NCI-H526 treated with DMSO at 0.1 percent for 48 hours (cell line): ENCODE measurements around the gene SRC.

Source experiments
- DNase-seq: peaks from one replicate; lab custom pipeline; 2025; lab: John Stamatoyannopoulos, UW

SRC gene

GRCh38 chr20:37395921-37396415 is 50.0 kb downstream of the SRC start:
- peak; percentile 84 for DNase-seq

GRCh38 chr20:37396416-37397075 is 50.6 kb downstream of the SRC start:
- DNase-seq, result peak; percentile 86

- no peak for DNase-seq
These were observed 51.4 kb downstream of the SRC start for GRCh38 chr20:37397076-37397953.

GRCh38 chr20:37397954-37398749 is 52.2 kb downstream of the SRC start:
- no peak for DNase-seq

GRCh38 chr20:37398750-37399621 is 53.0 kb downstream of the SRC start:
- DNase-seq, result no peak

GRCh38 chr20:37401282-37401929 is 55.5 kb downstream of the SRC start:
- no peak for DNase-seq

GRCh38 chr20:37401930-37402675 is 56.2 kb downstream of the SRC start:
- no peak for DNase-seq

- DNase-seq, result no peak
These were observed 57.4 kb downstream of the SRC start for GRCh38 chr20:37403107-37404033.

GRCh38 chr20:37404461-37404890 is 58.5 kb downstream of the SRC start:
- DNase-seq, result no peak

GRCh38 chr20:37405351-37405897 is 59.5 kb downstream of the SRC start:
- DNase-seq, result no peak

GRCh38 chr20:37406010-37406998 is 60.4 kb downstream of the SRC start:
- peak; percentile 46 for DNase-seq

- no peak for DNase-seq
These were observed 61.2 kb downstream of the SRC start for GRCh38 chr20:37407019-37407566.

GRCh38 chr20:37407573-37408002 is 61.6 kb downstream of the SRC start:
- no peak for DNase-seq

GRCh38 chr20:37408302-37409193 is 62.6 kb downstream of the SRC start:
- no peak for DNase-seq

- no peak for DNase-seq
These were observed 65.7 kb downstream of the SRC start for GRCh38 chr20:37411408-37412219.
